HCT116 (cell line): ENCODE data around the gene COL4A1. TPM values are rescaled to one million over a fixed set of nuclear protein-coding genes. Genes with fewer than 3 reads are reported as not detected.

Experiments used
- ATAC-seq: fragments of 200-7000 bp; cut with Tn5 transposase; 2 replicates; pipeline ENCODE4 v1.9.1; 2020; ENCODE audit warnings: mild to moderate bottlenecking, moderate library complexity
- BruUV-seq: library from RNA; stranded (reverse); fragments of 400-500 nt; replicated peaks from 2 replicates; lab custom pipeline; 2021; lab: Mats Ljungman, UMichigan
- CTCF ChIA-PET: fragments of 300-600 bp; sonication (Branson Sonifier 250); formaldehyde crosslinking; loops from one replicate; lab custom pipeline; 2021; ENCODE audit warnings: antibody characterized with exemption; lab: Charles Lee
- POLR2A ChIA-PET: fragments of 300-600, 350-600 bp; sonication (Branson Sonifier 250); formaldehyde crosslinking; loops from one replicate; lab custom pipeline; 2021; ENCODE audit warnings: antibody characterized with exemption; lab: Charles Lee
- RAD21 ChIA-PET, 2 experiments: fragments of 300-600 bp; sonication (Branson Sonifier 250); formaldehyde crosslinking; loops; one replicate each; lab custom pipeline; 2023; ENCODE audit warnings: low total read pairs in 2 of 2; ENCODE audit not compliant: uncharacterized antibody in 2 of 2, unreplicated experiment in 2 of 2, low non-redundant PET in 1 of 2; lab: Charles Lee
- DNase-seq: peaks from one replicate; pipeline ENCODE4 v3.0.0-alpha.2; 2010; ENCODE audit warnings: low read depth, low spot score
- H2AFZ ChIP-seq: fragments of 200-600 bp; shearing (Covaris generic), sonication (generic); 2 replicates; pipeline ENCODE4 v1.6.1; 2017; ENCODE audit warnings: low read depth, mixed run types, mixed read lengths, antibody characterized with exemption, low read length; ENCODE audit not compliant: poor library complexity, severe bottlenecking
- H3K27ac ChIP-seq: 2 replicates; pipeline ENCODE4 v1.5.1; 2012; ENCODE audit warnings: low read depth, low read length
- H3K27me3 ChIP-seq: fragments of 200-600 bp; sonication (generic); 2 replicates; pipeline ENCODE4 v1.6.1; 2016; ENCODE audit warnings: mixed run types, low read length, mixed read lengths; ENCODE audit not compliant: insufficient read depth
- H3K36me3 ChIP-seq, 2 experiments: fragments of 200-500 bp in 1 of 2; fragments of 200-600 bp in 1 of 2; sonication (Bioruptor generic) in 1 of 2; sonication (generic) in 1 of 2; 2 replicates each; pipeline versions ENCODE4 v1.5.1 to v1.6.1; 2014 to 2016; ENCODE audit warnings: low read length in 2 of 2, inconsistent platforms in 1 of 2, mixed read lengths in 1 of 2, mixed run types in 1 of 2; ENCODE audit not compliant: insufficient read depth in 2 of 2, control insufficient read depth in 1 of 2
- H3K4me1 ChIP-seq, 2 experiments: fragments of 200-600 bp in 1 of 2; sonication (generic) in 1 of 2; 2 replicates each; pipeline versions ENCODE4 v1.5.1 to v1.6.1; 2012 to 2017; ENCODE audit warnings: low read length in 2 of 2, inconsistent platforms in 1 of 2, mild to moderate bottlenecking in 1 of 2, mixed read lengths in 1 of 2, mixed run types in 1 of 2, moderate library complexity in 1 of 2; ENCODE audit not compliant: insufficient read depth in 2 of 2, control insufficient read depth in 1 of 2
- H3K4me2 ChIP-seq: fragments of 200-600 bp; sonication (generic); 2 replicates; pipeline ENCODE4 v1.6.1; 2017; ENCODE audit warnings: mixed run types, low read length, mixed read lengths
- H3K4me3 ChIP-seq, 2 experiments: fragments of 200-600 bp in 1 of 2; sonication (generic) in 1 of 2; replicated peaks in 1 of 2; 2 replicates each; pipeline ENCODE4 v1.5.1; 2011 to 2016; ENCODE audit warnings: low read length in 2 of 2, control low read depth in 1 of 2, low read depth in 1 of 2, mild to moderate bottlenecking in 1 of 2, mixed read lengths in 1 of 2, mixed run types in 1 of 2
- H3K79me2 ChIP-seq: fragments of 200-600 bp; sonication (generic); 2 replicates; pipeline ENCODE4 v1.6.1; 2017; ENCODE audit warnings: mild to moderate bottlenecking, mixed run types, low read length, moderate library complexity, mixed read lengths; ENCODE audit not compliant: insufficient read depth
- H3K9ac ChIP-seq: fragments of 200-600 bp; sonication (generic); 2 replicates; pipeline ENCODE4 v1.6.1; 2016; ENCODE audit warnings: low read length, mixed read lengths
- H3K9me2 ChIP-seq: fragments of 200-600 bp; sonication (generic), shearing (Covaris generic); 2 replicates; pipeline ENCODE4 v1.6.1; 2017; ENCODE audit warnings: mixed run types, mild to moderate bottlenecking, moderate library complexity; ENCODE audit not compliant: insufficient read depth
- H3K9me3 ChIP-seq, 2 experiments: fragments of 200-500 bp in 1 of 2; fragments of 200-600 bp in 1 of 2; sonication (Bioruptor generic) in 1 of 2; sonication (generic) in 1 of 2; 2 replicates each; pipeline ENCODE4 v1.6.1; 2014 to 2017; ENCODE audit warnings: low read length in 2 of 2, mixed read lengths in 2 of 2, inconsistent platforms in 1 of 2, low read depth in 1 of 2, mild to moderate bottlenecking in 1 of 2, mixed run types in 1 of 2, moderate library complexity in 1 of 2; ENCODE audit not compliant: control insufficient read depth in 1 of 2, insufficient read depth in 1 of 2
- H4K20me1 ChIP-seq: fragments of 200-600 bp; sonication (generic), shearing (Covaris generic); 2 replicates; pipeline ENCODE4 v1.6.1; 2017; ENCODE audit warnings: mixed run types, mild to moderate bottlenecking, moderate library complexity; ENCODE audit not compliant: insufficient read depth
- CBX3 ChIP-seq: IDR thresholded peaks from 2 replicates; pipeline ENCODE4 v1.6.1; 2012; ENCODE audit warnings: low read depth
- CEBPB ChIP-seq: IDR thresholded peaks from 2 replicates; pipeline ENCODE4 v1.6.1; 2012; ENCODE audit warnings: low read depth
- EZH2phosphoT487 ChIP-seq: fragments of 200-600 bp; IDR thresholded peaks from 2 replicates; pipeline ENCODE4 v1.6.1; 2018; ENCODE audit warnings: antibody characterized with exemption, borderline replicate concordance
- FOSL1 ChIP-seq: IDR thresholded peaks from 2 replicates; pipeline ENCODE4 v1.6.1; 2012; ENCODE audit warnings: low read depth
- POLR2A ChIP-seq: IDR thresholded peaks from 2 replicates; pipeline ENCODE4 v1.7.0; 2011; ENCODE audit warnings: borderline replicate concordance; ENCODE audit not compliant: insufficient read depth, insufficient read length; ENCODE audit errors: extremely low read depth
- POLR2AphosphoS5 ChIP-seq: IDR thresholded peaks from 2 replicates; pipeline ENCODE4 v1.6.1; 2011; ENCODE audit warnings: mild to moderate bottlenecking, low read depth, low read length, moderate library complexity
- RAD21 ChIP-seq: IDR thresholded peaks from 2 replicates; pipeline ENCODE4 v1.6.1; 2012; ENCODE audit warnings: low read depth, mild to moderate bottlenecking
- REST ChIP-seq: IDR thresholded peaks from 2 replicates; pipeline ENCODE4 v1.6.1; 2012; ENCODE audit warnings: low read depth
- TCF7L2 ChIP-seq: IDR thresholded peaks from 2 replicates; pipeline ENCODE4 v1.7.0; 2011; ENCODE audit warnings: borderline replicate concordance, inconsistent platforms; ENCODE audit not compliant: insufficient read depth, insufficient read length; ENCODE audit errors: extremely low read depth
- YY1 ChIP-seq: IDR thresholded peaks from 2 replicates; pipeline ENCODE4 v1.6.1; 2011; ENCODE audit warnings: low read length, low read depth, moderate library complexity, mild to moderate bottlenecking; ENCODE audit not compliant: insufficient replicate concordance; ENCODE audit errors: extremely low read depth
- ZBTB33 ChIP-seq: IDR thresholded peaks from 2 replicates; pipeline ENCODE4 v1.6.1; 2011; ENCODE audit warnings: mild to moderate bottlenecking, low read length, moderate library complexity; ENCODE audit not compliant: insufficient replicate concordance; ENCODE audit errors: extremely low read depth
- intact Hi-C: fragments of 100-400 bp; cut with micrococcal nuclease; formaldehyde crosslinking; loops from 2 replicates; pipeline ENCODE4 v1.10.0; 2022
- total RNA-seq: library from RNA; stranded (reverse); gene quantifications from one replicate; pipeline ENCODE4 v1.2.1, GENCODE V29; 2021; ENCODE audit not compliant: unreplicated experiment

COL4A1 gene
- total RNA-seq, 1 experiment from 2014 or later: 0.57 TPM

GRCh38 chr13:110307767-110308655, 1.1 kb upstream of the COL4A1 start:
- Histone ChIP-seq H3K27ac (no peak overlapping the region), H3K36me3 (no peaks in the 10 kb centered on the region), H4K20me1 (no peaks in the 10 kb centered on the region), H3K9ac (no peak overlapping the region), H3K9me3 (no peaks in the 10 kb centered on the region), H3K27me3 (peaks cover 30% of the 10 kb centered on the region), H3K4me1 (peaks cover 0 to 3% of the 10 kb centered on the region in 2 experiments; a peak in 1 of 4 replicates), H3K79me2 (no peaks in the 10 kb centered on the region), H2AFZ (no peak overlapping the region), H3K4me3 (no peak overlapping the region), H3K9me2 (no peaks in the 10 kb centered on the region), H3K4me2 (no peak overlapping the region)
- intact Hi-C loops: no loop called here
- ATAC-seq: no peak
- ChIA-PET RAD21 (no interaction called here), POLR2A (no interaction called here), CTCF (no interaction called here)
- no peak for DNase-seq
- BruUV-seq: no TSS peak
- TF ChIP-seq EZH2phosphoT487 (no peak), POLR2A (no peak), YY1 (no peak), ZBTB33 (no peak), CEBPB (no peak), FOSL1 (no peak), TCF7L2 (no peak), REST (no peak), POLR2AphosphoS5 (no peak), RAD21 (no peak), CBX3 (no peak)
